GM12872 (cell line): Measurements from ENCODE around the gene HSD17B14.

Experiments used
- CTCF ChIP-seq: IDR thresholded peaks from 3 replicates; pipeline ENCODE4 v1.5.1; 2011; ENCODE audit warnings: low read depth, mild to moderate bottlenecking, low read length, moderate library complexity; ENCODE audit not compliant: insufficient read depth

The HSD17B14 gene

GRCh38 chr19:48836089-48837017 lies at the start of gene HSD17B14:
HSD17B14 (minus strand) TSS chr19:48836491; CDS start chr19:48836411, 80 bp downstream.
- no peak for TF ChIP-seq CTCF

- no peak for TF ChIP-seq CTCF
Measured at GRCh38 chr19:48883726-48884125, 47.4 kb upstream of the HSD17B14 start.

- no peak for TF ChIP-seq CTCF
Measured at GRCh38 chr19:48881741-48882657, 45.7 kb upstream of the HSD17B14 start.

- no peak for TF ChIP-seq CTCF
Measured at GRCh38 chr19:48879025-48879637, 42.8 kb upstream of the HSD17B14 start.

GRCh38 chr19:48878196-48879024 lies 42.1 kb upstream of the HSD17B14 start:
- no peak for TF ChIP-seq CTCF

- TF ChIP-seq CTCF: no peak
Measured at GRCh38 chr19:48877855-48878195, 41.5 kb upstream of the HSD17B14 start.
